ENCODE measurements around the gene LRRC27.

GRCh38 chr10:132328738-132329137 is 3.3 kb upstream of the LRRC27 start:
- TF ChIP-seq, protein P1, sequence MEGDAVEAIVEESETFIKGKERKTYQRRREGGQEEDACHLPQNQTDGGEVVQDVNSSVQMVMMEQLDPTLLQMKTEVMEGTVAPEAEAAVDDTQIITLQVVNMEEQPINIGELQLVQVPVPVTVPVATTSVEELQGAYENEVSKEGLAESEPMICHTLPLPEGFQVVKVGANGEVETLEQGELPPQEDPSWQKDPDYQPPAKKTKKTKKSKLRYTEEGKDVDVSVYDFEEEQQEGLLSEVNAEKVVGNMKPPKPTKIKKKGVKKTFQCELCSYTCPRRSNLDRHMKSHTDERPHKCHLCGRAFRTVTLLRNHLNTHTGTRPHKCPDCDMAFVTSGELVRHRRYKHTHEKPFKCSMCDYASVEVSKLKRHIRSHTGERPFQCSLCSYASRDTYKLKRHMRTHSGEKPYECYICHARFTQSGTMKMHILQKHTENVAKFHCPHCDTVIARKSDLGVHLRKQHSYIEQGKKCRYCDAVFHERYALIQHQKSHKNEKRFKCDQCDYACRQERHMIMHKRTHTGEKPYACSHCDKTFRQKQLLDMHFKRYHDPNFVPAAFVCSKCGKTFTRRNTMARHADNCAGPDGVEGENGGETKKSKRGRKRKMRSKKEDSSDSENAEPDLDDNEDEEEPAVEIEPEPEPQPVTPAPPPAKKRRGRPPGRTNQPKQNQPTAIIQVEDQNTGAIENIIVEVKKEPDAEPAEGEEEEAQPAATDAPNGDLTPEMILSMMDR (IDR thresholded peaks at IDR 0.05) = no peak
- TF ChIP-seq HOXB13 (CRISPR knock-in tag; IDR thresholded peaks at IDR 0.05; ENCODE audit: low read depth) = no peak
